Left colon (tissue), 2 donors: Measurements from ENCODE around the gene PPP3CA. TPM values are rescaled to one million over a fixed set of nuclear protein-coding genes. Genes with fewer than 3 reads are reported as not detected.
"Not testable (repeated sequence)": the region's sequence is repeated elsewhere in the genome, so short reads cannot be mapped to it uniquely, and the experiment has no call there.

Experiments
- ATAC-seq: fragments of 200-7000 bp; cut with Tn5 transposase; one replicate; pipeline ENCODE4 v1.9.1; 2020; ENCODE audit warnings: mild to moderate bottlenecking, moderate library complexity
- DNase-seq, 2 donors: peaks; one replicate each; pipeline ENCODE4 v3.0.0-alpha.2; 2020
- intact Hi-C, 2 donors: fragments of 100-400 bp; cut with DNase I in 1 of 2; cut with micrococcal nuclease in 1 of 2; formaldehyde crosslinking; loops; one replicate each; pipeline versions ENCODE4 v1.11.2 to v1.14.0; 2022; cut with DNase I, micrococcal nuclease
- total RNA-seq, 2 donors: library from RNA; stranded (reverse); fragmentation: NEBNext Ultra II Directional; extraction: Animal tissue kit (Norgen Biotek cat#: 25700); gene quantifications; one replicate each; pipeline ENCODE4 v1.2.1, GENCODE V29; 2021
- donor health status: DM: no; HTN: no; CAD: no.
- donor health status: DM: yes; HTN: yes; CAD: no.

PPP3CA gene
- total RNA-seq, 2 donors from 2014 or later, result 38.0 to 59.5 TPM

- intact Hi-C loops, result no loop called here
- ATAC-seq, result no peak
- no peak for DNase-seq
These were observed 328.0 kb downstream of the PPP3CA start for GRCh38 chr4:101019313-101019712.

- DNase-seq (no peak), ATAC-seq (no peak)
- intact Hi-C loops, result no loop called here
These were observed 328.5 kb downstream of the PPP3CA start for GRCh38 chr4:101018836-101019235.

- intact Hi-C loops, result no loop called here
- ATAC-seq (no peak), DNase-seq (no peak)
These were observed 332.9 kb downstream of the PPP3CA start for GRCh38 chr4:101014417-101014816.

GRCh38 chr4:101010987-101011386 lies 336.3 kb downstream of the PPP3CA start:
- ATAC-seq (no peak), DNase-seq (no peak)
- intact Hi-C loops, result no loop called here

GRCh38 chr4:101009471-101009870 lies 337.9 kb downstream of the PPP3CA start:
- intact Hi-C loops, result no loop called here
- DNase-seq (no peak), ATAC-seq (no peak)

- ATAC-seq, result no peak
- intact Hi-C loops, result no loop called here
These were observed 338.8 kb downstream of the PPP3CA start for GRCh38 chr4:101008503-101008902.

GRCh38 chr4:101005659-101006058 lies 341.7 kb downstream of the PPP3CA start:
- DNase-seq, result no peak
- ATAC-seq, result no peak
- intact Hi-C loops, result no loop called here

More at GRCh38 chr4:101008503-101008902, 338.8 kb downstream of the PPP3CA start:
- DNase-seq, result no peak

- intact Hi-C loops, result no loop called here
- DNase-seq, result no peak
These were observed 346.8 kb downstream of the PPP3CA start for GRCh38 chr4:101000496-101000895.

GRCh38 chr4:100995671-100996070 lies 351.7 kb downstream of the PPP3CA start:
- intact Hi-C loops, result no loop called here
- DNase-seq (no peak), ATAC-seq (no peak)

More at GRCh38 chr4:101000496-101000895, 346.8 kb downstream of the PPP3CA start:
- ATAC-seq, result no peak

GRCh38 chr4:100995002-100995401 lies 352.3 kb downstream of the PPP3CA start:
- intact Hi-C loops, DNase-seq, ATAC-seq: not testable (repeated sequence)

- not testable (repeated sequence) for ATAC-seq
These were observed 355.8 kb downstream of the PPP3CA start for GRCh38 chr4:100991332-100992069.

GRCh38 chr4:100989401-100989800 lies 357.9 kb downstream of the PPP3CA start:
- intact Hi-C loops, result no loop called here
- ATAC-seq, result no peak

More at GRCh38 chr4:100991332-100992069, 355.8 kb downstream of the PPP3CA start:
- intact Hi-C loops, DNase-seq: not testable (repeated sequence)

GRCh38 chr4:100988876-100989275 lies 358.4 kb downstream of the PPP3CA start:
- DNase-seq (no peak), ATAC-seq (no peak)
- intact Hi-C loops, result no loop called here

More at GRCh38 chr4:100989401-100989800, 357.9 kb downstream of the PPP3CA start:
- no peak for DNase-seq

- DNase-seq (no peak), ATAC-seq (no peak)
- intact Hi-C loops, result no loop called here
These were observed 360.9 kb downstream of the PPP3CA start for GRCh38 chr4:100986360-100986868.

GRCh38 chr4:100985576-100985975 lies 361.8 kb downstream of the PPP3CA start:
- intact Hi-C loops, result no loop called here
- DNase-seq (no peak), ATAC-seq (no peak)

- DNase-seq (no peak), ATAC-seq (no peak)
- intact Hi-C loops, result no loop called here
These were observed 362.4 kb downstream of the PPP3CA start for GRCh38 chr4:100984901-100985300.

GRCh38 chr4:100983426-100983825 lies 363.9 kb downstream of the PPP3CA start:
- no peak for ATAC-seq
- intact Hi-C loops, result no loop called here
- no peak for DNase-seq

GRCh38 chr4:100982345-100982744 lies 365.0 kb downstream of the PPP3CA start:
- intact Hi-C loops, result no loop called here
- ATAC-seq, result no peak
- no peak for DNase-seq

GRCh38 chr4:100981447-100982204 lies 365.7 kb downstream of the PPP3CA start:
- DNase-seq (no peak), ATAC-seq (no peak)
- intact Hi-C loops, result no loop called here

- no peak for DNase-seq
- no peak for ATAC-seq
- intact Hi-C loops, result no loop called here
These were observed 367.6 kb downstream of the PPP3CA start for GRCh38 chr4:100979736-100980135.
